ENCODE data around the gene PITPNB. TPM values are rescaled to one million over a fixed set of nuclear protein-coding genes. Genes with fewer than 3 reads are reported as not detected.

The PITPNB gene
- total and polyA plus RNA-seq, 7 donors: 20.4 to 135 (median 79.9) TPM

DNA sequence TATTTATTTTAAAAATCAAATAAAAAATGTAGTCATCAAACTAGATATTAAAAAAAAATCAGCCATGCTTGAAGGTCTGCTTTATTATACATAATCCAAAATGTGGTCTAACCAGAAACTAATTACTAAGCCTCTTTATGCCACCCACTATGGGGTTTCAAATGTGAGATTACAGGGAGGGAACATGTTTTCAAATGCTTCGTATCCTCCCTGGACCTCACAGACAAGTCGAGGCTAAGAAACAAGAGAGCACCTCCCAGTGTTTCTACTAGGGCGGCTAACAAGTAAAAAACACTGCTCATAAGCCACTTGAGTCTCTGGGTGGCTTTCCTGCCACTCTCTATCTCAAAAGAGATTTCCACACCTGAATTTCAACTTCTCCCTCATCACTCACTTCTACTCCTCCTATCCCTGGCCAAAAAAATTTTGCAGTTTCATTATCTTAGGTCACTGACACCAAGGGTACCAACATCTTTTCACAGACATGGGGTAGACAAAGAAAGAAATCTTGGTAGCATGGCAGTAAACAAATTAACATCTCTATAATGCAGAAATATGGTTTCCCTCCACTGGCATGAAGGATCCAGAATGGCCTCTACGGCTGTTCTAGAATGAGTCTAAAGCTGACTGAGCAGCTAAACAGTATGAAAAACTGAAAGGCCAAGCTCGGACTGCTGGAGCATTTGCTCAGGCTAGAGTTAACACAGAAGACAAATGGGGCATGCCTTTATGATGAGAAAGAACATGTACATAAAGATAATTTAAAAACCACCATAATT, 50.9 kb downstream of the PITPNB start:
- intact Hi-C loops (cut with DNase I): no loop called here
- Histone ChIP-seq H3K4me3 (peak overlapping the region in 3 of 4 donors; percentile 0 to 23 (median 14)), H3K36me3 (peaks cover 0 to 12% (median 5%) of the 10 kb centered on the region in 4 donors), H3K9me3 (no peaks in the 10 kb centered on the region), H3K27me3 (no peaks in the 10 kb centered on the region), H3K27ac (peak overlapping the region; percentile 79 to 87 (median 83)), H3K4me1 (peaks cover 0 to 89% (median 71%) of the 10 kb centered on the region in 4 donors)
- TF ChIP-seq POLR2A (IDR thresholded peaks at IDR 0.05) (no peak), POLR2AphosphoS5 (IDR thresholded peaks at IDR 0.05) (no peak), EP300 (IDR thresholded peaks at IDR 0.05) (no peak)
- TF ChIP-seq, protein P1, sequence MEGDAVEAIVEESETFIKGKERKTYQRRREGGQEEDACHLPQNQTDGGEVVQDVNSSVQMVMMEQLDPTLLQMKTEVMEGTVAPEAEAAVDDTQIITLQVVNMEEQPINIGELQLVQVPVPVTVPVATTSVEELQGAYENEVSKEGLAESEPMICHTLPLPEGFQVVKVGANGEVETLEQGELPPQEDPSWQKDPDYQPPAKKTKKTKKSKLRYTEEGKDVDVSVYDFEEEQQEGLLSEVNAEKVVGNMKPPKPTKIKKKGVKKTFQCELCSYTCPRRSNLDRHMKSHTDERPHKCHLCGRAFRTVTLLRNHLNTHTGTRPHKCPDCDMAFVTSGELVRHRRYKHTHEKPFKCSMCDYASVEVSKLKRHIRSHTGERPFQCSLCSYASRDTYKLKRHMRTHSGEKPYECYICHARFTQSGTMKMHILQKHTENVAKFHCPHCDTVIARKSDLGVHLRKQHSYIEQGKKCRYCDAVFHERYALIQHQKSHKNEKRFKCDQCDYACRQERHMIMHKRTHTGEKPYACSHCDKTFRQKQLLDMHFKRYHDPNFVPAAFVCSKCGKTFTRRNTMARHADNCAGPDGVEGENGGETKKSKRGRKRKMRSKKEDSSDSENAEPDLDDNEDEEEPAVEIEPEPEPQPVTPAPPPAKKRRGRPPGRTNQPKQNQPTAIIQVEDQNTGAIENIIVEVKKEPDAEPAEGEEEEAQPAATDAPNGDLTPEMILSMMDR (IDR thresholded peaks at IDR 0.05): no peak
- 65 to 73% methylated on average over 5 of the region's 5 CpGs for WGBS, 2 donors
- no peak for DNase-seq

DNA sequence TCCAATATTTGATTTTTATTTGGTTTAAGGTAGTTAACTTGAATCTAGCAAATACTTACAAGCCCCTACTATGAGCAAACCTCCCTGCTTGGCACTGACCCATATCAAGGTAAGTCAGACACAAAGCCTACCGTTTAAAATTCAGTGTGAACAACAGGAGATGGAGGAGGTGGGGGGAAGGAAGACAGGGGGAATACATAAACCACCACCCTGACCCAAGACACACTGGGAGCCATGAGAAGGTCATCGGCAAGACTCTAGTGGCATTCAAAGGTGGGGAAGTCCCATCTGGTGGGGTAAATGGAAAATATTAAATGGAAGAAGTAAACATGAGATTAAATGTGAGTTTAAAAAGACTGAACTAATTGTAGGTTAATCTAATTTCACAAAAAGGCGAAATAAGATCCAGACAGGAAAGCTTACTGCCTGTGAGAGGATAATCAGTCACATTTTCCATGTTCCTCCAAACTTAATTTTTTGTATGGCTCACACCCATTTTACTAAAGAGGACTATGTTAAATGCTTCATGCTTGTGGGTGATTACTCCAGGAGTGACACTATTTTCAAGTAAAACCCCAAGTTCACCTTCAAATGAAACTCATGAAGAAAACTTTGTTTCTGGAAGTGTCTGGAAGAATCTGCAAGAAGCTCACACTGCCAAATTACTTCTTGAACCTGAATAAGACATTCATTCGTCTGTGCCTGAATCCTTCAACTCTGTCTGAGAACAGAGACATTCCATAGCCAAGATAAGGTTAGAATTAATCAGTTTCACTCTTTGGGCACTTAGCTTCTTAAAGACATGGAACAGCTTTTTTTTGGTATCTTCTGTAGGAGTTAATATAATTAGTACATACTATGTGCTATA, 51.7 kb downstream of the PITPNB start:
- no peak for DNase-seq
- Histone ChIP-seq H3K4me3 (no peak overlapping the region), H3K4me1 (peaks cover 0 to 88% (median 72%) of the 10 kb centered on the region in 4 donors), H3K36me3 (peaks cover 0 to 12% (median 5%) of the 10 kb centered on the region in 4 donors), H3K27ac (peak overlapping the region; percentile 79 to 87 (median 83)), H3K9me3 (no peaks in the 10 kb centered on the region), H3K27me3 (no peaks in the 10 kb centered on the region)
- intact Hi-C loops (cut with DNase I): no loop called here
- 54 to 71% methylated on average over 4 of the region's 4 CpGs for WGBS, 2 donors
- TF ChIP-seq POLR2AphosphoS5 (IDR thresholded peaks at IDR 0.05): no peak
- TF ChIP-seq POLR2A (IDR thresholded peaks at IDR 0.05): no peak
- no peak for TF ChIP-seq EP300 (IDR thresholded peaks at IDR 0.05)
- TF ChIP-seq, protein P1 (IDR thresholded peaks at IDR 0.05): no peak

DNA sequence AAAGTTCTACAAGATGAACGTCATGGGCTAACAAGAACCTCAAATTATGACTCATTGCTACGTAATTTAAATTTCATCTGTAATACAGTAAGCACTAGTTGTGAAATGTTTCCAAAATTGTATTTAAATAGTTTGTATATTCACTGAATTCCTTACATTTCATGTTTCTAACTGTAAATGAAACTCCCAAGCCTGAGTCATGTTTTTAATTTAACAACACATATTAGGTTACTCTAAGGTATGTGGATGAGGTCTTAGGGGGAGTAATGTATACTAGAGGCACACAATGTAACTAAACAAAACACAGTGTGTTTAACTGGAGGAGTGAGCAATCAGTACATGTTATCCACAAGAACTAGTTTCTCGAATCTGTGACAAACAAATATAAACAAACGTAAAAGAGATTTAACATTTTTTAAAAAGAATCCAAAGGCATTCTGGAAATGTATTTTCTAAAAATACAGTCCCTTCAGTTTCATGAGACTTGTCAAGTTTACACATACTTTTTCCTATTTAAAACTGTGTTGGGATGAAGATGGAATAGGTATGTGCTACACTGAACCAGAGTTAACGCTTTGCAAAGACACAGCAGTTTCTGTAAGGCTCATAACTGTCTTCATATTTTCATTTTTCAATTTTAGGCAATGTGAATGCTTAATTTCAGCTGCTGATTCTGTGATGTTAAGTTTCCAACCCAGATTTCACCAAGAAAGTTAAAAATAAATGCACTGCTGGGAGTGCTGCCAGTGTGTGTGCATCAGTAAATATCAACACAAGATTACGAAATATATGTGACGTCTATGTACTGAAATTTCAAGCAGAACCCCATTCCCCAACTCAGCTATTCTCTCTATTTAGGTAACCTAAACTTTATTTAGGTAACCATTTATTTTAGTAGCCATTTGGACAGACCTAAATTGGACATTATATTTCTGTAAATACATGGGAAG, 52.6 kb downstream of the PITPNB start:
- Histone ChIP-seq H3K27me3 (no peaks in the 10 kb centered on the region), H3K4me1 (peaks cover 0 to 90% (median 76%) of the 10 kb centered on the region in 4 donors), H3K4me3 (no peak overlapping the region), H3K27ac (peak overlapping the region; percentile 79 to 87 (median 83)), H3K9me3 (no peaks in the 10 kb centered on the region), H3K36me3 (peaks cover 0 to 8% (median 2%) of the 10 kb centered on the region in 4 donors)
- WGBS, 2 donors: 64 to 78% methylated on average over 7 of the region's 7 CpGs
- intact Hi-C loops (cut with DNase I): no loop called here
- peak; percentile 89 for DNase-seq
- TF ChIP-seq EP300 (IDR thresholded peaks at IDR 0.05): peak in 2 of 4 donors; percentile 21 to 47
- peak in 2 of 4 donors; percentile 23 to 56 for TF ChIP-seq POLR2AphosphoS5 (IDR thresholded peaks at IDR 0.05)
- TF ChIP-seq, protein P1 (IDR thresholded peaks at IDR 0.05): no peak

DNA sequence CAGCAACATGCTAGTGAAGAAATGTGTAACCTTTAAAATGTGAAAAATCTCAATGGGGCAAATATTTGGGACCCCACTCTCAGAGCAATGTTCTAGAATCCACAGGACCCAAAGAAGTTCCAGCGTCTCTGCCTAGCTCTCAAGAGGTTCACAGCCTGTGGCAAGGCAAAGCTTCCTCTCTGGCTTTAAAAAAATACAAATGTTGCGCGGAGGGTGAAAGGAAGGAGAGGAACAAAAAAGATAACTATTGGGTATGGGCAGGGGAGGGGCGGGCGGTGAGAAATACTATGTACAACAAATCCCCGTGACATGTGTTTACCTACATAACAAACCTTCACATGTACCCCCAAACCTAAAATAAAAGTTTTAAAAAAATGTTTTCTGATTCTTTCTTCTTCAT, 53.6 kb downstream of the PITPNB start:
- Histone ChIP-seq H3K4me3 (no peak overlapping the region), H3K9me3 (no peaks in the 10 kb centered on the region), H3K36me3 (no peaks in the 10 kb centered on the region), H3K27me3 (no peaks in the 10 kb centered on the region), H3K4me1 (peaks cover 0 to 97% (median 78%) of the 10 kb centered on the region in 4 donors), H3K27ac (peak overlapping the region; percentile 79 to 87 (median 83))
- 67 to 90% methylated on average over 6 of the region's 6 CpGs for WGBS, 2 donors
- TF ChIP-seq POLR2AphosphoS5 (IDR thresholded peaks at IDR 0.05) (no peak), POLR2A (IDR thresholded peaks at IDR 0.05) (no peak), EP300 (IDR thresholded peaks at IDR 0.05) (no peak)
- TF ChIP-seq, protein P1 (IDR thresholded peaks at IDR 0.05): no peak
- intact Hi-C loops (cut with DNase I): no loop called here
- no peak for DNase-seq

Data from sigmoid colon (tissue), 7 donors.